H1 (cell line): ENCODE data around the gene CST9L. TPM values are rescaled to one million over a fixed set of nuclear protein-coding genes. Genes with fewer than 3 reads are reported as not detected.

Experiments
- CEBPB ChIP-seq: IDR thresholded peaks from 2 replicates; pipeline ENCODE4 v1.6.1; 2012; ENCODE audit warnings: low read depth, low read length
- CTBP2 ChIP-seq: IDR thresholded peaks from 2 replicates; pipeline ENCODE4 v1.7.0; 2011; ENCODE audit warnings: borderline replicate concordance, mild to moderate bottlenecking, moderate library complexity, mixed read lengths, low read length; ENCODE audit not compliant: insufficient read depth, insufficient read length
- SIX5 ChIP-seq: IDR thresholded peaks from 2 replicates; pipeline ENCODE4 v1.6.1; 2011; ENCODE audit warnings: mild to moderate bottlenecking, low read depth, low read length
- TEAD4 ChIP-seq: IDR thresholded peaks from 2 replicates; pipeline ENCODE4 v1.6.1; 2012; ENCODE audit warnings: low read depth, low read length, inconsistent platforms, mixed read lengths
- polyA plus RNA-seq, 7 experiments: library from polyadenylated mRNA; depleted of rRNA in 3 of 7; stranded (reverse) in 5 of 7; unstranded in 2 of 7; fragments of >200 nt in 5 of 7; fragments of 200-250 nt in 2 of 7; gene quantifications; 1 replicate in 5 of 7; 2 replicates in 1 of 7; 4 replicates in 1 of 7; pipeline versions ENCODE4 v1.2.1 to v1.2.3, GENCODE V29; 2011 to 2013; ENCODE audit warnings: missing spikeins in 2 of 7, mixed read lengths in 2 of 7
- total RNA-seq: library from RNA; stranded (reverse); fragmentation: NEBNext Ultra II Directional; extraction: Animal tissue kit (Norgen Biotek cat#: 25700); gene quantifications from 2 replicates; pipeline ENCODE4 v1.2.1, GENCODE V29; 2021
- TF ChIP-seq, protein P1 (sequence below): IDR thresholded peaks from 2 replicates; pipeline ENCODE4 v1.6.1; 2012; ENCODE audit warnings: low read length, inconsistent platforms
- TF ChIP-seq, protein P2 (sequence below): IDR thresholded peaks from 2 replicates; pipeline ENCODE4 v1.6.1; 2012; ENCODE audit warnings: inconsistent platforms
- TF ChIP-seq, protein P3 (sequence below): fragments of 300-600 bp; sonication (generic); IDR thresholded peaks from 2 replicates; pipeline ENCODE4 v1.7.1; 2012; ENCODE audit warnings: low read length, moderate library complexity, mild to moderate bottlenecking, inconsistent platforms; ENCODE audit not compliant: insufficient replicate concordance

The CST9L gene
- total and polyA plus RNA-seq, 2 of the 8 experiments (the other 6 are each of a cell fraction or from before 2014, with no cell fraction given) = not detected

DNA sequence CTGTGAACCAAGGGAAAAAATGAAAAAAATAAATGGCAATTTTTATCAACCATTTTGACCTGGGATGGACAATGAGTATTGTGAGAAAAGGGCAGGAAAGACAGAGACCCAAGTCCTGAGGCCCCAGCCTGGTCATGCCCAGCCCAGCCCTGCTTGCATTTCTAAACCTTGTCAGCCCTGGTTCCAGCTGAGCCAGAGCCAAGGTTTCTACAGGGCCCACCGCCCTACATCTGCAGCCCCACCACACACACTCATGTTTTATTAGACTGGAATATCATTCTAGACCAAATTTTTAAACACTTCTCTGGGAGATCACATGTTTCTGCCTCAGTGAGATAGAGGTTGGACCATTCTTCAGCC is 667 bp upstream of the CST9L start (continued):
- TF ChIP-seq, protein P1, sequence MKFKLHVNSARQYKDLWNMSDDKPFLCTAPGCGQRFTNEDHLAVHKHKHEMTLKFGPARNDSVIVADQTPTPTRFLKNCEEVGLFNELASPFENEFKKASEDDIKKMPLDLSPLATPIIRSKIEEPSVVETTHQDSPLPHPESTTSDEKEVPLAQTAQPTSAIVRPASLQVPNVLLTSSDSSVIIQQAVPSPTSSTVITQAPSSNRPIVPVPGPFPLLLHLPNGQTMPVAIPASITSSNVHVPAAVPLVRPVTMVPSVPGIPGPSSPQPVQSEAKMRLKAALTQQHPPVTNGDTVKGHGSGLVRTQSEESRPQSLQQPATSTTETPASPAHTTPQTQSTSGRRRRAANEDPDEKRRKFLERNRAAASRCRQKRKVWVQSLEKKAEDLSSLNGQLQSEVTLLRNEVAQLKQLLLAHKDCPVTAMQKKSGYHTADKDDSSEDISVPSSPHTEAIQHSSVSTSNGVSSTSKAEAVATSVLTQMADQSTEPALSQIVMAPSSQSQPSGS = no peak
- TF ChIP-seq SIX5 (no peak), TEAD4 (no peak), CEBPB (no peak), CTBP2 (no peak)
- TF ChIP-seq, protein P2, sequence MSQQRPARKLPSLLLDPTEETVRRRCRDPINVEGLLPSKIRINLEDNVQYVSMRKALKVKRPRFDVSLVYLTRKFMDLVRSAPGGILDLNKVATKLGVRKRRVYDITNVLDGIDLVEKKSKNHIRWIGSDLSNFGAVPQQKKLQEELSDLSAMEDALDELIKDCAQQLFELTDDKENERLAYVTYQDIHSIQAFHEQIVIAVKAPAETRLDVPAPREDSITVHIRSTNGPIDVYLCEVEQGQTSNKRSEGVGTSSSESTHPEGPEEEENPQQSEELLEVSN = no peak
- TF ChIP-seq, protein P3, sequence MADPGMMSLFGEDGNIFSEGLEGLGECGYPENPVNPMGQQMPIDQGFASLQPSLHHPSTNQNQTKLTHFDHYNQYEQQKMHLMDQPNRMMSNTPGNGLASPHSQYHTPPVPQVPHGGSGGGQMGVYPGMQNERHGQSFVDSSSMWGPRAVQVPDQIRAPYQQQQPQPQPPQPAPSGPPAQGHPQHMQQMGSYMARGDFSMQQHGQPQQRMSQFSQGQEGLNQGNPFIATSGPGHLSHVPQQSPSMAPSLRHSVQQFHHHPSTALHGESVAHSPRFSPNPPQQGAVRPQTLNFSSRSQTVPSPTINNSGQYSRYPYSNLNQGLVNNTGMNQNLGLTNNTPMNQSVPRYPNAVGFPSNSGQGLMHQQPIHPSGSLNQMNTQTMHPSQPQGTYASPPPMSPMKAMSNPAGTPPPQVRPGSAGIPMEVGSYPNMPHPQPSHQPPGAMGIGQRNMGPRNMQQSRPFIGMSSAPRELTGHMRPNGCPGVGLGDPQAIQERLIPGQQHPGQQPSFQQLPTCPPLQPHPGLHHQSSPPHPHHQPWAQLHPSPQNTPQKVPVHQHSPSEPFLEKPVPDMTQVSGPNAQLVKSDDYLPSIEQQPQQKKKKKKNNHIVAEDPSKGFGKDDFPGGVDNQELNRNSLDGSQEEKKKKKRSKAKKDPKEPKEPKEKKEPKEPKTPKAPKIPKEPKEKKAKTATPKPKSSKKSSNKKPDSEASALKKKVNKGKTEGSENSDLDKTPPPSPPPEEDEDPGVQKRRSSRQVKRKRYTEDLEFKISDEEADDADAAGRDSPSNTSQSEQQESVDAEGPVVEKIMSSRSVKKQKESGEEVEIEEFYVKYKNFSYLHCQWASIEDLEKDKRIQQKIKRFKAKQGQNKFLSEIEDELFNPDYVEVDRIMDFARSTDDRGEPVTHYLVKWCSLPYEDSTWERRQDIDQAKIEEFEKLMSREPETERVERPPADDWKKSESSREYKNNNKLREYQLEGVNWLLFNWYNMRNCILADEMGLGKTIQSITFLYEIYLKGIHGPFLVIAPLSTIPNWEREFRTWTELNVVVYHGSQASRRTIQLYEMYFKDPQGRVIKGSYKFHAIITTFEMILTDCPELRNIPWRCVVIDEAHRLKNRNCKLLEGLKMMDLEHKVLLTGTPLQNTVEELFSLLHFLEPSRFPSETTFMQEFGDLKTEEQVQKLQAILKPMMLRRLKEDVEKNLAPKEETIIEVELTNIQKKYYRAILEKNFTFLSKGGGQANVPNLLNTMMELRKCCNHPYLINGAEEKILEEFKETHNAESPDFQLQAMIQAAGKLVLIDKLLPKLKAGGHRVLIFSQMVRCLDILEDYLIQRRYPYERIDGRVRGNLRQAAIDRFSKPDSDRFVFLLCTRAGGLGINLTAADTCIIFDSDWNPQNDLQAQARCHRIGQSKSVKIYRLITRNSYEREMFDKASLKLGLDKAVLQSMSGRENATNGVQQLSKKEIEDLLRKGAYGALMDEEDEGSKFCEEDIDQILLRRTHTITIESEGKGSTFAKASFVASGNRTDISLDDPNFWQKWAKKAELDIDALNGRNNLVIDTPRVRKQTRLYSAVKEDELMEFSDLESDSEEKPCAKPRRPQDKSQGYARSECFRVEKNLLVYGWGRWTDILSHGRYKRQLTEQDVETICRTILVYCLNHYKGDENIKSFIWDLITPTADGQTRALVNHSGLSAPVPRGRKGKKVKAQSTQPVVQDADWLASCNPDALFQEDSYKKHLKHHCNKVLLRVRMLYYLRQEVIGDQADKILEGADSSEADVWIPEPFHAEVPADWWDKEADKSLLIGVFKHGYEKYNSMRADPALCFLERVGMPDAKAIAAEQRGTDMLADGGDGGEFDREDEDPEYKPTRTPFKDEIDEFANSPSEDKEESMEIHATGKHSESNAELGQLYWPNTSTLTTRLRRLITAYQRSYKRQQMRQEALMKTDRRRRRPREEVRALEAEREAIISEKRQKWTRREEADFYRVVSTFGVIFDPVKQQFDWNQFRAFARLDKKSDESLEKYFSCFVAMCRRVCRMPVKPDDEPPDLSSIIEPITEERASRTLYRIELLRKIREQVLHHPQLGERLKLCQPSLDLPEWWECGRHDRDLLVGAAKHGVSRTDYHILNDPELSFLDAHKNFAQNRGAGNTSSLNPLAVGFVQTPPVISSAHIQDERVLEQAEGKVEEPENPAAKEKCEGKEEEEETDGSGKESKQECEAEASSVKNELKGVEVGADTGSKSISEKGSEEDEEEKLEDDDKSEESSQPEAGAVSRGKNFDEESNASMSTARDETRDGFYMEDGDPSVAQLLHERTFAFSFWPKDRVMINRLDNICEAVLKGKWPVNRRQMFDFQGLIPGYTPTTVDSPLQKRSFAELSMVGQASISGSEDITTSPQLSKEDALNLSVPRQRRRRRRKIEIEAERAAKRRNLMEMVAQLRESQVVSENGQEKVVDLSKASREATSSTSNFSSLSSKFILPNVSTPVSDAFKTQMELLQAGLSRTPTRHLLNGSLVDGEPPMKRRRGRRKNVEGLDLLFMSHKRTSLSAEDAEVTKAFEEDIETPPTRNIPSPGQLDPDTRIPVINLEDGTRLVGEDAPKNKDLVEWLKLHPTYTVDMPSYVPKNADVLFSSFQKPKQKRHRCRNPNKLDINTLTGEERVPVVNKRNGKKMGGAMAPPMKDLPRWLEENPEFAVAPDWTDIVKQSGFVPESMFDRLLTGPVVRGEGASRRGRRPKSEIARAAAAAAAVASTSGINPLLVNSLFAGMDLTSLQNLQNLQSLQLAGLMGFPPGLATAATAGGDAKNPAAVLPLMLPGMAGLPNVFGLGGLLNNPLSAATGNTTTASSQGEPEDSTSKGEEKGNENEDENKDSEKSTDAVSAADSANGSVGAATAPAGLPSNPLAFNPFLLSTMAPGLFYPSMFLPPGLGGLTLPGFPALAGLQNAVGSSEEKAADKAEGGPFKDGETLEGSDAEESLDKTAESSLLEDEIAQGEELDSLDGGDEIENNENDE = no peak
